ENCODE measurements around the gene GARRE1. TPM values are rescaled to one million over a fixed set of nuclear protein-coding genes. Genes with fewer than 3 reads are reported as not detected.
A peak's percentile ranks its signal among the peaks of the same experiment; 100 is the strongest.
"Not testable (repeated sequence)": the region's sequence is repeated elsewhere in the genome, so short reads cannot be mapped to it uniquely, and the experiment has no call there.

GARRE1 gene
- 1 to 10 TPM; 7.5 to 9.7 TPM for total RNA-seq

DNA sequence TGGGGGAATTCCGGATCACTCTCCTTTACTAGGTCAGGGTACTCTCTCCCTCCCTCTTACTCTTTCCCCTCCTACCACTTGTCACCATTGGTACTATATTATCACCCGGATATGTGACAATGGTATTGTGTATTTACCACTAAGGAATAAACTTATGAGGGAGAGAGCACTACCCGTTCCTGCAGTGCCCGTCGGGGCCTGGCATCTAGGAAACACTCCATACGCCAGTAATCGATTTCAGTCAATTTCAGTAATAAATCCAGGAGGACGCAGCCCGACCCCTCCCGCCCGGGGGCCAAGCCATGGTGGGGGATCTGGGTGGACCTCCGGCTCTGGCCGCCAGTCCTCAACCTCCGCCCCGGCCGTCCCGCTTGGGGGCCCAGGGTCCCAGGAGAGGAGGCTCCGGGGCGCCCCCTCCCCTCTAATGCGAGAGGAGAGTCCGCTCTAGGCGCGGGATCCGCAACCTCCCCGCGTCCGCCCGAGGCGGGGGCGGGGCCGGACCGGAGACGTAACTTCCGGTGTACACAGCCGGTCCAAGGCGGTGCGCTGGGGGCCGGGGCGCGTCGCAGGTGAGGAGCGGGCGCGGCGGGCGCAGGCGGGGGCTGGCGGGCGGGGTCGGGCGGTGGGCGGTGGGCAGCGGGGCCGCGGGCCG lies at the start of gene GARRE1:
Gene GARRE1 (plus strand): TSS at position 509 of the 652 bp plus-strand sequence. CDS start 45,920 bp downstream, outside the sequence.
- H3K9me3 Mint-ChIP-seq, result no peaks in the 10 kb centered on the region
- H3K36me3 Mint-ChIP-seq, result peaks cover 4% of the 10 kb centered on the region
- peak within 1 kb of the TSS; percentile 84 for H3K4me3 Mint-ChIP-seq
- no peaks in the 10 kb centered on the region for H3K27me3 Mint-ChIP-seq
- peaks cover 23% of the 10 kb centered on the region for H3K4me1 Mint-ChIP-seq
- peak; percentile 88 for DNase-seq
- peak within 1 kb of the TSS; percentile 88 for H3K27ac Mint-ChIP-seq

DNA sequence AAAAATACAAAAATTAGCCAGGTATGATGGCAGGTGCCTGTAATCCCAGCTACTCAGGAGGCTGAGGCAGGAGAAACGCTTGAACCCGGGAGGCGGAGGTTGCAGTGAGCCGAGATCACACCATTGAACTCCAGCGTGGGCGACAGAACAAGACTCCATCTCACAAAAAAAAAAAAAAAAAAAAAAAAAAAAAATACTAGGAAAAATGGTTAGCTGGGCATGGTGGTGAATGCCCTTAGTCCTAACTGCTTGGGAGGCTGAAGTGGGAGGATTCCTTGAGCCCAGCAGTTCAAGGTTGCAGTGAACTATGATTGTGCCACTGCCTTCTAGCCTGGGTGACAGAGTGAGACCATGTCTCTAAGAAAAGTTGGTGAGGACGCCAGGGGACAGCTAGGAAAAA lies 49.0 kb upstream of the GARRE1 start:
- H3K27ac Mint-ChIP-seq, H3K4me1 Mint-ChIP-seq, H3K27me3 Mint-ChIP-seq, DNase-seq, H3K9me3 Mint-ChIP-seq, H3K4me3 Mint-ChIP-seq: not testable (repeated sequence)
- H3K36me3 Mint-ChIP-seq, result peaks cover 19% of the 10 kb centered on the region

DNA sequence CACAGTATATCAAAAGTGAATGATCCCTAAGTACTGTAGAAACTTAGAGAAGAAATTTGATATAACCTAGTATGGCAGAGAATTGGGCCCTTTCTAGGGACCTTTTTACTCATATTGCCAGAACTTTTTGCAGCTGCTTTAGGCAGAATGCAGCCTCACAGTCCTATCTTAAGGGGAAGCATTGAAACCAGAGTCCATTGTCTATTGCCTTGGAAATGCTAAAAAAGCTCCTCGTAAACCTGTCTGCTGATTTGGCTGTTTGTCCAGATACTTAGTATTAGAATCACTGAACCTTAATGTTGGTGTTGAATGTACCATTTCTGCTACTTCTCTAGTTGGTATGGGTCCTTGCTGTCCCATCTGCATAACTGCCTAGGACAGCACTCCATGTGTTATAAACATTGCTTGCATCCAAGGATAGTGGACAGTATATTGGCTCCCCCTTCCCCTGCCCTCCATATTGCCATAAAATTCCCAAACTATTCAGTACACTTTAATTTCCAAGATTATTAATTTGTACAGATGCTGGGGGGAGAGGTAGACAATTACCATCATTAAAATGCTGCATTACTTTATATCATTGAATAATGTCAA lies 46.0 kb upstream of the GARRE1 start:
- Mint-ChIP-seq H3K4me1 (peaks cover 2% of the 10 kb centered on the region), H3K27me3 (no peaks in the 10 kb centered on the region), H3K4me3 (no peak overlapping the region), H3K36me3 (peaks cover 13% of the 10 kb centered on the region), H3K9me3 (no peaks in the 10 kb centered on the region), H3K27ac (no peak overlapping the region)
- no peak for DNase-seq

- Mint-ChIP-seq H3K4me1 (peaks cover 2% of the 10 kb centered on the region), H3K9me3 (no peaks in the 10 kb centered on the region), H3K27me3 (no peaks in the 10 kb centered on the region), H3K36me3 (peaks cover 18% of the 10 kb centered on the region), H3K4me3 (no peak overlapping the region), H3K27ac (no peak overlapping the region)
- no peak for DNase-seq
Observed at GRCh38 chr19:34209726-34210125, 44.6 kb upstream of the GARRE1 start.

- no peak overlapping the region for H3K27ac Mint-ChIP-seq
- no peak overlapping the region for H3K4me3 Mint-ChIP-seq
- H3K27me3 Mint-ChIP-seq, result no peaks in the 10 kb centered on the region
- H3K36me3 Mint-ChIP-seq, result peaks cover 26% of the 10 kb centered on the region
- no peak for DNase-seq
- no peaks in the 10 kb centered on the region for H3K9me3 Mint-ChIP-seq
- H3K4me1 Mint-ChIP-seq, result peaks cover 18% of the 10 kb centered on the region
Observed at GRCh38 chr19:34213283-34213682, 41.1 kb upstream of the GARRE1 start.

DNA sequence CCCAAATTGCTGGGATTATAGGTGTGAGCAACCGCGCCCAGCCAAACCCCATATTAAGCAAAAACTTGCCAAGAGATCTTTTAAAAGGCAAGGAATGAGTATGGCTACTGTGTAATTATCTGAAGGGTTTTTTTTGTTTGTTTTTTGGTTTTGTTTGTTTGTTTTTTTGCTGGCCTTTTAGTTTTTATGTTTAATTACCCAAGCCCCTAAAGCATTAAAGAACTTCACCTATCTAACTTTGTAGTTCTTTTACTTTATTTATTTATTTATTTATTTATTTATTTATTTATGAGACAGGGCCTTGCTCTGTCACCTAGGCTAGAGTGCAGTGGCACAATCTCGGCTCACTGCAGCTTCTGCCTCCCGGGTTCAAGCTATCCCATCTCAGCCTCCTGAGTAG lies 40.3 kb upstream of the GARRE1 start:
- H3K9me3 Mint-ChIP-seq, result no peaks in the 10 kb centered on the region
- H3K4me3 Mint-ChIP-seq, result no peak overlapping the region
- no peaks in the 10 kb centered on the region for H3K27me3 Mint-ChIP-seq
- peaks cover 23% of the 10 kb centered on the region for H3K4me1 Mint-ChIP-seq
- peaks cover 30% of the 10 kb centered on the region for H3K36me3 Mint-ChIP-seq
- DNase-seq, result no peak
- H3K27ac Mint-ChIP-seq, result no peak overlapping the region

DNA sequence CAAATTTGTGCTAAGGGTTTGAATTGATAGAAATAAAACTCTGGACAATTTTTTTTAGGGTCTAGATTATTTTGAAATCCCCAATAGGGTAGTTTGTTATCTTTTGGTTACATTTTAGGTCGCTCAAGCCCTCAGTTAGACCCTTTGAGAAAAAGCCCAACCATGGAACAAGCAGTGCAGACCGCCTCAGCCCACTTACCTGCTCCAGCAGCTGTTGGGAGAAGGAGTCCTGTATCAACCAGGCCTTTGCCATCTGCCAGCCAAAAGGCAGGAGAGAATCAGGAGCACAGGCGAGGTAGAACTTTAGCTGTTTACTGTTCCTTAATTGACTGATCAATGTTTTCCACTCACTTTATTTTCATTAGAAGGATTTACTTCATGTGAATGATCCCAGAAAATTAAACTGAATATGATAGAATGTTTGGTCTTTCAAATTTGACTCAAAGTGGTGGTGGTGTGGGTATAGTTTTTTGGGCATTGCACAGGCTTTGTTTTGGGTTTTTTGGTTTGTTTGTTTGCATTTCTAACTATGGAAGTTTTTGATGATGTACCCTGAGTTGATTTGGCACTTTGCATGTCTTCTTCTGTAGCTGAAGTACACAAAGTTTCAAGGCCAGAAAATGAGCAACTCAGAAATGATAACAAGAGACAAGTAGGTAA lies 39.2 kb upstream of the GARRE1 start:
- Mint-ChIP-seq H3K27ac (no peak overlapping the region), H3K27me3 (no peaks in the 10 kb centered on the region), H3K36me3 (peaks cover 39% of the 10 kb centered on the region), H3K9me3 (no peaks in the 10 kb centered on the region), H3K4me3 (no peak overlapping the region), H3K4me1 (peaks cover 27% of the 10 kb centered on the region)
- DNase-seq, result no peak

GRCh38 chr19:34215666-34216038 lies 38.7 kb upstream of the GARRE1 start:
- H3K27me3 Mint-ChIP-seq, result no peaks in the 10 kb centered on the region
- H3K4me3 Mint-ChIP-seq, result no peak overlapping the region
- peaks cover 41% of the 10 kb centered on the region for H3K36me3 Mint-ChIP-seq
- peaks cover 31% of the 10 kb centered on the region for H3K4me1 Mint-ChIP-seq
- no peak for DNase-seq
- H3K9me3 Mint-ChIP-seq, result no peaks in the 10 kb centered on the region
- H3K27ac Mint-ChIP-seq, result no peak overlapping the region

- H3K4me1 Mint-ChIP-seq, result peaks cover 36% of the 10 kb centered on the region
- not testable (repeated sequence) for H3K27ac Mint-ChIP-seq, H3K9me3 Mint-ChIP-seq, H3K4me3 Mint-ChIP-seq, DNase-seq, H3K27me3 Mint-ChIP-seq
- peaks cover 46% of the 10 kb centered on the region for H3K36me3 Mint-ChIP-seq
Observed at GRCh38 chr19:34216745-34217219, 37.6 kb upstream of the GARRE1 start.

DNA sequence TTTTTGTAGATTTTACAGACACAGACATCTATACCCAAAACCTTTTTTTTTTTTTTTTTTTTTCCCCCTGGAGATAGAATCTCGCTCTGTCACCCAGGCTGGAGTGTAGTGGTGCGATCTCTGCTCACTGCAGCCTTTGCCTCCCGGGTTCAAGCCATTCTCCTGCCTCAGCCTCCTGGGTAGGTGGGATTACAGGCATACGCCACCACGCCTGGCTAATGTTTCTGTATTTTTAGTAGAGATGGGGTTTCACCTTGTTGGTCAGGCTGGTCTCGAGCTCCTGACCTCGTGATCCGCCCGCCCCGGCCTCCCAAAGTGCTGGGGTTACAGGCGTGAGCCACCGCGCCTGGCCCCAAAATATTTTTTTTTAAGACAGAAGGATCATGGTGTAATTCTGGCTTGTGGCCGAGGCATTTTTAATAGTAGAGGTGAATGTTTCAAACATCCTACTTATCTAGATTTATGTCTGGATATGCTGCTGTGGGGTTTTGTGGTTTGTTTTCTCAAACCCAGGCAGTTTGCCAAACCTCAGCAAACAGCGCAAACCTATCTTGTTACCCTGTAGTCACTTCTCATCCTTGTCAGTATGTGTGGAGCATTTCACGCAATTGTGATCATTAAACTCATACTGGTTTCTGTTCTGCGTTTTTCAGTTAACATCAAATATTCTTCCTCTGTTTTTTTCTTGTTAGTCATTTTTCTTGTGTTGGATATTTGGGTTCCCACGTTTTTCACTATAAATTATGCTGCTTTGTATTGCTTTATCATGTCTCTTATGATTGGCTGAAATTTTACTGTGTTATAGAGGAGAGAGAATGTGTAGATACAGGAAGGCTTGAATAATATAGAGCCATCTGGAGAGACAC lies 36.2 kb upstream of the GARRE1 start:
- peak overlapping the region; percentile 56 for H3K4me3 Mint-ChIP-seq
- peaks cover 52% of the 10 kb centered on the region for H3K36me3 Mint-ChIP-seq
- H3K27me3 Mint-ChIP-seq, result no peaks in the 10 kb centered on the region
- DNase-seq, result peak; percentile 61
- H3K27ac Mint-ChIP-seq, result peak overlapping the region; percentile 76
- H3K4me1 Mint-ChIP-seq, result peaks cover 37% of the 10 kb centered on the region
- H3K9me3 Mint-ChIP-seq, result no peaks in the 10 kb centered on the region

DNA sequence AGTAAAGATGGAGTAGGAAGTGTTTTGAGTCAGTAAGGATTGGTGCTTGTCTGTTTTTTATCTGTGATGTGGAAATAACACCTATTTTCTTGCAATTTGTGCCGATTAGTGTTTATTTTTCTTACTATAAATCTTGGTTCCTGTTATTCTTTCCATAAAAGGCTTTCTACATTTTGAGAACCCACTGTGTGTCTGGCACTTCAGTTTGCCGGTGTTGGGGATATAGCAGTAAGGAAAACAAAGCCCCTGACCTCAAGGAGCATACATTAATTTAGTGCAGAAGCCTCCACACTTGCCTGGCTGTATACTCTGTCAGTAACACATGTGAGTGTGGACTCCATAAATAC lies 35.6 kb upstream of the GARRE1 start:
- H3K27me3 Mint-ChIP-seq, result no peaks in the 10 kb centered on the region
- H3K4me3 Mint-ChIP-seq, result peak overlapping the region; percentile 24
- DNase-seq, result no peak
- H3K36me3 Mint-ChIP-seq, result peaks cover 58% of the 10 kb centered on the region
- H3K4me1 Mint-ChIP-seq, result peaks cover 41% of the 10 kb centered on the region
- H3K9me3 Mint-ChIP-seq, result no peaks in the 10 kb centered on the region
- H3K27ac Mint-ChIP-seq, result peak overlapping the region; percentile 76

GRCh38 chr19:34220472-34221063 lies 33.8 kb upstream of the GARRE1 start:
- Mint-ChIP-seq H3K9me3 (no peaks in the 10 kb centered on the region), H3K27me3 (no peaks in the 10 kb centered on the region), H3K4me1 (peaks cover 51% of the 10 kb centered on the region), H3K4me3 (no peak overlapping the region), H3K36me3 (peaks cover 67% of the 10 kb centered on the region), H3K27ac (no peak overlapping the region)
- DNase-seq, result peak; percentile 52

- H3K36me3 Mint-ChIP-seq, result peaks cover 72% of the 10 kb centered on the region
- H3K4me3 Mint-ChIP-seq, result no peak overlapping the region
- H3K27ac Mint-ChIP-seq, result no peak overlapping the region
Observed at GRCh38 chr19:34222386-34222785, 32.0 kb upstream of the GARRE1 start.

DNA sequence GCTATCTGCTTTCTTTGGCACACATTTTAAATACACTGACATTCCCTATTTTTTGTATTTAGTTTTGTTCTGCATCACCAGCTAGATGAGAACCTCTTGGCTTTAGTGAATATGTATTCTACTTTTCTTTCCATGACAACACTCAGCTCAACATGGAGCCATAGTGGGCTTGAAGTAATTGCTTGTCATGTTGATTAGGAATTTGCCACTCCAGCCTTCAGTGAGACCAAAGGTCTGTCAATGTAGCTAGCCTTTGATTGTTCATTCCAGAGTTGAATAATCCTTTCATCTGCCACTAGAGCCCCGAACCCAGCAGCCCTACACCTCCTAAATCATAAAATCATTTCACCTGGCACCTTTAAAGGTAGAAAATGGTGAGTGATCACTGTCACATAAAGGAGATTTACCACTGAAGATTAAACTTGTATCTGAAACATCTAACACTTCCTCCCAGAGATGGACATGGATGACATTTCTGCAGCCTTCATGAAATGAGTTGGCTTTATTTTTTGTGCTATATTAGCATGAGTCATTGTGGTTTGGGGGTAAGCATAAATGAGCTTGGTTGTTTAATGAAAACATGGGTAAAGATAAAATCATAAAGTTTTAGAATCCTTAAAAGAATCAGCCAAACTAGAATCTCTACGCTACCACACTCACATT lies 29.2 kb upstream of the GARRE1 start:
- H3K27me3 Mint-ChIP-seq, result no peaks in the 10 kb centered on the region
- H3K4me3 Mint-ChIP-seq, result no peak overlapping the region
- H3K9me3 Mint-ChIP-seq, result no peaks in the 10 kb centered on the region
- H3K36me3 Mint-ChIP-seq, result peaks cover 69% of the 10 kb centered on the region
- peak overlapping the region; percentile 64 for H3K27ac Mint-ChIP-seq
- DNase-seq, result no peak
- peaks cover 47% of the 10 kb centered on the region for H3K4me1 Mint-ChIP-seq

More at GRCh38 chr19:34222386-34222785, 32.0 kb upstream of the GARRE1 start:
- no peak for DNase-seq
- Mint-ChIP-seq H3K4me1 (peaks cover 58% of the 10 kb centered on the region), H3K27me3 (no peaks in the 10 kb centered on the region), H3K9me3 (no peaks in the 10 kb centered on the region)
